NCI-H187 (cell line): Measurements from ENCODE around the gene VPS26C.
A peak's percentile ranks its signal among the peaks of the same experiment; 100 is the strongest.

Experiments
- DNase-seq, 2 experiments: peaks; one replicate each; lab custom pipeline; 2025; lab: John Stamatoyannopoulos, UW

The VPS26C gene

GRCh38 chr21:37264808-37265207 lies 2.3 kb downstream of the VPS26C start:
- no peak for DNase-seq

DNA sequence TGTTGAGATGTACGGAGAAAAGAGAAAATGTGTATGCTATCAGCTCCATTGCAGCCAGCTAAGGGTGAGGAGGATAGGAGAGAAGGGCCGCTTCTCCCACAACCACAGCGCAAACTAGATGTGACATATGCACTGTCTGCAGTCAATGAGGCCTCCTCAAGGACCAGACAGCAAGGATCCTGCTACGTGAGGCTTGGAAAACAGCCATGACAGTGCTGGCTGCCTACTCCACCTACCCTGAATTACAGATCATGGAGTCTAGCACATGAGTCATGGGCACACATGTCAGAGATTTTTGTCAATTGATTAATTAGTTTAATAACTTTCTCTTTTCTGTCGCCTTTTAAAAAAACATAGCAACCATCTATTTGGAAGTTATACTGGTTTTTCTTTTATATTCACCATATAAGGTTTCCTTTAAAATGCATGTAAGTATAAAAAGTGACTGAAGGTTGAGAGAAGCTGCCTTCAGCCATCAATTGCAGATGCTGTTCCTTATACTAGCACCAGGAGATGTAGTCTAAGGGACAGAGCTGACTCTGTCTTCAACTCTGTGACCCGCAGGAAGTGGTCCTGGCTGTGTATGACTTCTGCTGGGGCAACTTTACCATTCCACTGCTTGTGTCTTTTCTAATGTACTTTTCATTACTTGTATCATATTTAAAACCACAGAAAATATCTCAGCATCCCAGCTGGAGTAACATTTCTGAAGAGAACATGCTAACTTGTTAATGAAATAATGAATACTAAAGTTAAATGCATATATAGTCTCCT lies 3.1 kb downstream of the VPS26C start:
- no peak for DNase-seq

DNA sequence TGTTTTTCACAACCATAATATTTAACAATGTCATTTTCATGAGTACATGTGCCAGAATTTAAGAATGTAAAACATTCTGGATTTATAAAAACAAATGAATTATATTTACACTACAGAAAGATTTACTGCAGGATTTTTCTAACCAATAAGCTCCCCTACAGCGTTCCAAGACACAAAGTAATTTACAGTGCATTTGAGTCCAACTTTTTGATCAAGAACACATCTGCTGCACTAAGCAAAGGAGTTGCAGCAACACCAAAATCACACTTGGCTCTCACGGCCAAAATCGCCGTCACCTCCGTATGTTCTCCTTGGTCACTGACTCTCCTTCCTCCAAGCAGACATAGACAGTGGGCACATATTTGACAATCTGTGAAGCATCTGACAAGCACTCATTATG lies 7.7 kb downstream of the VPS26C start:
- DNase-seq = no peak

DNA sequence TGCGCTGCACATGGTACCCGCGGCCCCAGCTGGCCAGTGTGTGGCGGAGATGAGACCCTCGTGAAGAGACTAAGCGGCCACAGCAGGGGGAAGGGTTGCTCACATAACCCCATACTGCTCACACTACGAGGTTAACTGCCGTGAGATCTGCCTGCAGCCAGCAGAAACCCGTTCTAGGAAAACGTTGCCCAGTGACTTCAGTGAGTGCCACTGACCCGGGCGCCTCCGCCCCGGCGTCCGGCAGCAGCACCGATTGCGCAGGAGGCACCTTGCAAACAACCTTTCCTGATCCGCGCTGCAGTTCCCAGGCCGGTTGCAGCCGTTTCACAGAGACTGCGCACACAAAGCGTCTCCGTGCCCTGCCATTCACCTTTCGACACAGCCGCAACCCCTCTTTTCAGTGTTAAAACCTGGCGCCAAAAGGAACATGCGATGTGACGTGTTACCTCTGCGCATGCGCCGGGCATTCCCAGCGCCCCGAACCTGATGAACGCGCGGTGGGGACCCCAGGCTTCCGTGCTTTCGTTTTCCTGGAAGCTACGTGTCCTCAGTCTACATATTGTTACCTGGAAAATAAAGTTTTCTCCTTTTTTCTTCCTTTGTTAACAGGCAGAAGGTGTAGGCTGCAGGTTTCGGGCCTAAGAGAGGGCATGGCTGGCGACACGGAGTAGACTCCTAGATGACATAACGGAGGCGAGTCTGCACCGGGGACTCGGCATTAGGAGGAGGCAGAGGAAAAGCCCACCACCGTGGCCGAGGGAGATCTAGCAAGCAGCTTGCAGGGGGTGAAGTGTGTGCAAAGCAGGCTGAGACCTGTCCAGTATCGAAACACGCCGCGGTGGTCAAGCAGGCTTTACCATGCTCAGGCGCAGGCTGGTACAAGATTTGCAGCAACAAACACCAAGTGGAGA lies 8.9 kb downstream of the VPS26C start:
- DNase-seq = peak; percentile 68 to 74

DNA sequence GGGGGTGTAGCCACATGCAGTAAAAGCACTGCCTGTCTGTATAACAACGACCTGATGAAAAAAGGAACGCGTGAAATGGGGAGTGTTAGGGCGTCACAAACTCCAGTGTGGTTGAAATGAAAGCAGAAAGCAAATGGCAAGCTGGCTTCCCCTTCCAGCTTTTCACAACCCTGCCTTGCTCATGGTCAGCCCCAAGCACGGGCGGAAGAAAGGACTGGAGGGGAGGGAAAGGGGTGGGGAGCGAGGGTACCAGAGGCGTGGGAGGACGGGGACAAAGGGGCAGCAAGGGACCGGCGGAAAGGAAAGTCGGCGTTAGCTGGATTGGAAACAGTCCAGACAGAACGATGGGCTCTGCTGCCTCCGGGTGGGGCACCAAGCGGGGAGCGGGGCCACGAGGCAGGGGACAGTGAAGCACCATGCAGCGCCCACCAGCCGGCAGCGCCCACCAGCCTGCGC lies 9.6 kb downstream of the VPS26C start:
- no peak for DNase-seq

DNA sequence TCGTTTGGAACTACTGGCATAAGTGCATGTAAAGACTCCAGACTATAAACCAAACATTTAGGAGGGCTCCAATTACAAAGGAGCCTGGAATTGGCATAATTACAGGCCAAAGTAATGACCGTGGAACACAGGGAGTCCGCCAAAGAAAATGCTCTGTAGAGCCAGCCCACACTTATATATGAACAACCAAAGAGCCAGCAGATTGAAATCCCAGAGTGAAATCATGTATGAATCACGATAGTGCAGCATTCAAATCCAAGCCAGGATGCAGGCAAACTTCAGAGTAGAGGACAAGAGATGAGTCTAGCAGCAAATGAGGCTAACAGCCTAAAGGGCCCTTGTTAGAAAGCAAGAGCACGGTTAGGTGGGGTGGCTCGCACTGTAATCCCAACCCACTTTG lies 13.1 kb downstream of the VPS26C start:
- DNase-seq = no peak

GRCh38 chr21:37251294-37251634 lies 15.9 kb downstream of the VPS26C start:
- DNase-seq = no peak

GRCh38 chr21:37249112-37249904 lies 17.8 kb downstream of the VPS26C start:
- DNase-seq = no peak

DNA sequence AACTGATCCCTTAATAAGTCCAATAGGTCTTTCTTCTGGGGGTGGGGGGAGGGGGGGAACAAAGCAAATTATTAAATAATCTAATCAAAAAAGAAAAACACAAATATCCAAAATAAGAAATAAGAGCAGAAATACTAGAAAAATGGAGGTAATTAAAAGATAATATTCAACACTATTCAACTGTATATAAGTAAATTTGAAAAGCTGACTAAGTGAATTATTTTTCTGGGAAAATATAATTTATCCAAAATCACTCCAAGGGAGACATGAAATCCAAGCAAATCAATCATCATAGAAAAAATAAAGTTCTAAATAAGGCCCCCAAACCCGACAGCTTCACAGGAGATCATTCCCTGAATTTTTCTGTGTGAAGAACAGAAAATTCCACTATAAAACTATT lies 18.8 kb downstream of the VPS26C start:
- DNase-seq = no peak

DNA sequence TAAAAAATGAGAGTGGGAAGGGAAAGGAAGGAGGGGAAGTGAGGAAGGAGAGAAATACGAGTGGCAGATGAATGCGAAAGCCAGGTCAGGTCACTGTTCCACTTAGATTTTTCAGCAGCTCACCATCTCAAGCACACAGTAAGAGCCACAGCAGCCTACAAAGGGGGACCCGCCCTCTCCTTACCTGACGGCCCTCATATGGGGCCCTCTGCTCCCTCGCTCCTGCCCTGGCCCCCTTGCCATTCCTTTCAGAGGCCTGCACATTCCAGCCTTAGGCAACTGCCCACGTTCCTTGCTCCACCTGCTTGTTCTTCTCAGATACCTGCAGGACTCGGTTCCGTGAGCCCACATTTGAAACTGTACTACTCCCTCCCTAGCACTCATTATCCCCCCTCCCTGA lies 22.0 kb downstream of the VPS26C start:
- no peak for DNase-seq

DNA sequence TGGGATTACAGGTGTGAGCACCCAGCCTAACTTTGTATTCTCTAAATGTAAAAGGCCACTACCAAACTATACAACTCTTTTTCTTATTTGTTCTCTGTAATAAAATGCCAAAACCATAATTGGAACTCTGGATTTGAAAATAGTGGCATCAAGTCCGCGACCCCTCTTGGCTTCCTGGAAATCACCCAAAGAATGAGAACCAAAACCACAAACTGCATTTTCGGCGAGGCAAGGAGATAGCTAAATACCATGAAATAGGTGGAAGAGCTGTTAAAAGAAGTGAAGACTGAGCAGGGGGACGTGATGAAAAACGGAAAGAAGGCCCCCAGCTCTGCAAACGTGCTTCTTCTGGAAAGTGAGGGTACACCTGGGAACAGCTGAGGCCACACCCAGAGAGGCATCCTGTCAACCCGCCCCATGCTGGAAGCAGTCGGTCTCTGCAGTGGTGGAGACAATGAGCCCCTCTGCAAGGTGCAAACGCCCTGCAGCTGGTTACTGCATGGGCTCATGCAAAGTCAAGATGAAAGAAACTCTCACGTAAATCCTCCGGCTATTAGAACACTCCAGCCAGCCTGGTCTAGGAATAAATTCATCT lies 22.5 kb downstream of the VPS26C start:
- DNase-seq = no peak

DNA sequence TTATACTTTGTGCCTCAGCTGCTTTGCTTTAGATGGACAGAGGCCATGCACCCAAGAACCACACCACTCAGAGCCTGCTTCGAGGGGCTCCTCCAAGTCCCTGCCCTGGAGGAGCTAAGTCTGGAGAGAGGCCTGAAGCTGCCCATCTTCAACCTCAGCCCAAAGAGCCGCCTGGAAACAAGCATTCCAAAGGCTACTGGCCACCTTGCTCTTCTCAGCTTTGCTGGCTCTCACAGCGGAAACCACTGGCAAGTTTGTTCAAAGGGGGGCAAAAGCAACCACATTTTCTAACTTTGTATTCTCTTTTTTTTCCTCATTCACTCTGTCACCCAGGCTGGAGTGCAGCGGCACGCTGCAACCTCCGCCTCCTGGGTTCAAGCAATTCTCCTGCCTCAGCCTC lies 23.2 kb downstream of the VPS26C start:
- DNase-seq = no peak

GRCh38 chr21:37241426-37241825 lies 25.7 kb downstream of the VPS26C start:
- DNase-seq = no peak

- DNase-seq = no peak
Measured at GRCh38 chr21:37240978-37241377, 26.2 kb downstream of the VPS26C start.

GRCh38 chr21:37237764-37238163 lies 29.4 kb downstream of the VPS26C start:
- DNase-seq = no peak

DNA sequence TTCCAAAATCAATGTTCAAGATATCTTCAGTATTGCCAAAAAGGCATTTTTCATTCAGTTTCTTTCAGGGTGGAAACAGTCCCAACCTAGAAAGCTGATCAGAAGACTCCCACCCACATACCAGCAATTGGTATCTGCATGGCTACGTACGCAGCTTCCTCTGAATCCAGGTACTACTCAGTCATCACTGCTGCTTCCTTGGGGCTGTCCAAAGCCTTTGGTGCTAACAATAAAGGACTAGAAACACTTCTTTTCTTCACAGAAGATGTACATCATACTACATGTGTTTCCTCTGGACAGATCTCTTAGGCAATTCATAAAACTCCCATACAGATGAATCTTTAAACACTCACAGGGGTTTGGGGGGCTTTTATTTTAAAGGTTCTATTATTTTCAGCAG lies 29.8 kb downstream of the VPS26C start:
- no peak for DNase-seq

DNA sequence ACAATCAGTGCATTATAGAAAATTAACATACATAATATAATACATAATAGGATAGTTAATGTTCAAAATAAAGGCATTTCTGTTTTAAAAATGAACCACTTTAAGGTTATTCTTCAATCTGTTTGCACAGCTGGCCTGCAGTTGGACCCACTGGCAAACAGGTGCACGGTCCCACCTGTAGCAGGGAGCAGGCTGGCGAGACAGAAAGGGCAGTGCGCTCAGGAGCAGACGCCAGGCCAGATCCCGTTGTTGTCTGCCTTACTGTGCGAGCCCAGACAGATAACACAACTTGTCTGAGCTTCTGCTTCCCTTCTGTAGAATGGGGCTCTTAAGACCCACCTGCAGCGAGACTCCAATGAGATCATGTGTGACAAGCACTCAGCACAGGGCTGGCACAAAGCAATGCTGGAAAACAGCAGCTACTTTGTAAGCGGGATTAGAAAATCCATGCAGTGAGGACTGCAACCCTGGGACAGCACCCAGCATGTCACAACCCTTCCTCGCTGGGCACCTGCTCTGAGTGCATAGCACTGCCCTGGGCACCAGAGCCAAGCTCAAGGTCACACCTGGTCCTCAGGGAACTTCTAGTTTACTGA lies 33.5 kb downstream of the VPS26C start:
- DNase-seq = no peak

DNA sequence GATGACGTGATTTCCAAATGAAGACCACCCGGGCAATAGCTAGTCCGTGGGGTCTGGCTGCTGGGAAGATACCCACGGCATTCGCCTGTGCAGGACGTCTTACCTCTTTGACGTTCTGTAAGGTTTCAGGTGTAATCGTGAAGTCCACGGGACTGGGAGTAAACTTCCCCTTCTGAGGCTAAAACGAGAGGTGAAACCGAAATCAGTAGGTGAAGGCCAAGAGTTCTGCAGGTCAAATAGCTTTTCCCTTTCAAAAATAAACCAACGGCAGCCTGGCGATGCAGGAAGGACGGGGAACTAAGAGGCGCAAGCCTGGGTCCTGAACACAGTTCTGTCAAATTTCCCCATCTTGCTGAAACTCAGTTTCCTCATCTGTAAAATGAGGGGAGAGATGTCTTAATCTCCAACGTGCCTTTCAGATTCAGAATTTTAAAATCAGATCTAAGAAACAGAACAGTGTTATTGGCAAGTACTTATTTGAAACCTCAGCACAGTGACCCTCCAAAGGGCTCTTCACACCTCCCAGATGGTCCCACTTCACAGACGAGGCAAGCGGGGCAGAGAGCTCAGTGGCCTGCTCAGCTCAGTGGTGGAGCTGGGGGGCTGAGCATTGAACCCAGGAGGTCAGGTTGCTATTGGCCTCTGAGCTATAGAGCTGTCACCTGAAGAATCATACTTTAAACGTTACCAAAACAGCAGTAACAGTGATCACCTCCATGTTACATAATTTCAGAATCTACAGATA lies 34.7 kb downstream of the VPS26C start:
- DNase-seq = no peak

- DNase-seq = no peak
Measured at GRCh38 chr21:37231671-37232070, 35.5 kb downstream of the VPS26C start.

- DNase-seq = no peak
Measured at GRCh38 chr21:37231249-37231645, 35.9 kb downstream of the VPS26C start.
